ENCODE data around the gene SON. TPM values are rescaled to one million over a fixed set of nuclear protein-coding genes. Genes with fewer than 3 reads are reported as not detected.

Gene SON
- total RNA-seq, 2 experiments from 2014 or later = 420 to 438 TPM

GRCh38 chr21:33587792-33588484, 45.1 kb downstream of the SON start:
- no peaks in the 10 kb centered on the region for H3K9me3 Mint-ChIP-seq
- ChIA-PET POLR2A (interaction anchor here (0.8 to 2.5 kb wide), 15 partner anchors 9 to 817 kb away, joined by 3 to 52 read pairs (median 8); partner anchors contain the start of genes DNAJC28, GART, IFNAR1 and PAXBP1), CTCF (interaction anchor here (1.0 to 4.5 kb wide), 8 partner anchors 14 to 108 kb away, joined by 3 to 27 read pairs (median 4); no protein-coding TSS in a partner anchor)
- peaks cover 11% of the 10 kb centered on the region for H3K4me1 ChIP-seq (ENCODE audit: insufficient read depth, low read length)
- H3K9me3 ChIP-seq (ENCODE audit: control insufficient read depth in 1 of 2, insufficient read depth in 1 of 2, low read length in 2 of 2) = no peaks in the 10 kb centered on the region
- H3K36me3 Mint-ChIP-seq (ENCODE audit: low read depth) = no peaks in the 10 kb centered on the region
- peak overlapping the region; percentile 75 for H3K4me3 ChIP-seq (ENCODE audit: low read length)
- H3K27me3 ChIP-seq (ENCODE audit: control insufficient read depth in 1 of 2, insufficient read depth in 2 of 2, low read length in 2 of 2) = no peaks in the 10 kb centered on the region
- H3K4me1 Mint-ChIP-seq (ENCODE audit: low read depth) = peaks cover 10% of the 10 kb centered on the region
- peak; percentile 7 for ATAC-seq (ENCODE audit: poor library complexity)
- TF ChIP-seq CTCF (IDR thresholded peaks at IDR 0.05) = no peak
- DNase-seq = peak in 5 of 14 experiments; percentile 1 to 36 (median 5)
- intact Hi-C loops (cut with DNase I, micrococcal nuclease) = loop anchor here (1.0 to 5.0 kb wide), 5 partner anchors 45 to 96 kb away; partner anchors contain the start of genes GART (in 2 of the 2), ITSN1 (in 2 of the 2), SON (in 2 of the 2) and DNAJC28 (in 1 of the 2)
- peak overlapping the region; percentile 89 for H3K4me3 Mint-ChIP-seq
- no peaks in the 10 kb centered on the region for H3K27me3 Mint-ChIP-seq
- H3K27ac ChIP-seq (ENCODE audit: low read depth in 1 of 2, low read length in 2 of 2) = no peak overlapping the region
- peak overlapping the region; percentile 74 for H3K27ac Mint-ChIP-seq
- no peaks in the 10 kb centered on the region for H3K36me3 ChIP-seq (ENCODE audit: insufficient read depth, low read length)

- intact Hi-C loops (cut with DNase I, micrococcal nuclease) = loop anchor here (1.0 to 5.0 kb wide), 5 partner anchors 46 to 96 kb away; partner anchors contain the start of genes GART (in 2 of the 2), ITSN1 (in 2 of the 2), SON (in 2 of the 2) and DNAJC28 (in 1 of the 2)
- H3K4me3 ChIP-seq (ENCODE audit: low read length) = peak within 1 kb of the TSS; percentile 75
- ChIA-PET CTCF (interaction anchor here (0.5 to 4.5 kb wide), 9 partner anchors 15 to 108 kb away, joined by 3 to 27 read pairs (median 4); no protein-coding TSS in a partner anchor), POLR2A (interaction anchor here (0.8 to 2.5 kb wide), 17 partner anchors 10 to 817 kb away, joined by 3 to 52 read pairs (median 7); partner anchors contain the start of genes DNAJC28, GART, IFNAR1 and PAXBP1)
- Mint-ChIP-seq H3K27ac (peak within 1 kb of the TSS; percentile 81), H3K9me3 (no peaks in the 10 kb centered on the region), H3K4me3 (peak within 1 kb of the TSS; percentile 97), H3K27me3 (no peaks in the 10 kb centered on the region), H3K36me3 (ENCODE audit: low read depth) (peaks cover 4% of the 10 kb centered on the region), H3K4me1 (ENCODE audit: low read depth) (peaks cover 10% of the 10 kb centered on the region)
- H3K4me1 ChIP-seq (ENCODE audit: insufficient read depth, low read length) = peaks cover 11% of the 10 kb centered on the region
- no peak for TF ChIP-seq CTCF (IDR thresholded peaks at IDR 0.05)
- H3K27me3 ChIP-seq (ENCODE audit: control insufficient read depth in 1 of 2, insufficient read depth in 2 of 2, low read length in 2 of 2) = no peaks in the 10 kb centered on the region
- no peaks in the 10 kb centered on the region for H3K36me3 ChIP-seq (ENCODE audit: insufficient read depth, low read length)
- ATAC-seq (ENCODE audit: poor library complexity) (peak; percentile 90), DNase-seq (peak; percentile 72 to 95 (median 84))
- no peaks in the 10 kb centered on the region for H3K9me3 ChIP-seq (ENCODE audit: control insufficient read depth in 1 of 2, insufficient read depth in 1 of 2, low read length in 2 of 2)
- peak within 1 kb of the TSS; percentile 4 to 42 for H3K27ac ChIP-seq (ENCODE audit: low read depth in 1 of 2, low read length in 2 of 2)
Observed at GRCh38 chr21:33588485-33589335, 45.9 kb downstream of the SON start, which contains the start of gene DONSON. Gene DONSON (minus strand): TSS chr21:33588684. CDS start chr21:33588641, 43 bp downstream.

DNA sequence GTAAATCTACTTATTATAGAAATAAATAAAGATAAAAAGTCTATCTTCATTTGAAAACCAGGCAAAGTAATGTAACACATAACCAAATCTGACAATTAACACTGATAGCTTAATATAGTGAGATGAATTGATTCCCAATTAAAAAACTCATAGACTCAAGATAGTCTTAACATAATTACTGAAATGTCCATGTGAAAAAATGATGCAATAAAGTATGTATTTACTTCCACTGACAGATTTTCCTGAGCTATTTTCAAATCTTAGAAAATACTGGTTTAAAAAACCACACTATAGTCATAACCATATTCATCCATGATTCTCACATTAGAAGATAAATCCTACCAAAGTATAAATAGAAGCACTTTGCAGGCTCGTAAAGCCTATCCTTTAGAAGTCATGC, 55.2 kb downstream of the SON start:
- Histone ChIP-seq H3K4me3 (ENCODE audit: low read length) (no peak overlapping the region), H3K36me3 (ENCODE audit: insufficient read depth, low read length) (peaks cover 57% of the 10 kb centered on the region), H3K27ac (ENCODE audit: low read depth in 1 of 2, low read length in 2 of 2) (no peak overlapping the region), H3K9me3 (ENCODE audit: control insufficient read depth in 1 of 2, insufficient read depth in 1 of 2, low read length in 2 of 2) (no peaks in the 10 kb centered on the region), H3K27me3 (ENCODE audit: control insufficient read depth in 1 of 2, insufficient read depth in 2 of 2, low read length in 2 of 2) (no peaks in the 10 kb centered on the region), H3K4me1 (ENCODE audit: insufficient read depth, low read length) (no peaks in the 10 kb centered on the region)
- intact Hi-C loops (cut with DNase I, micrococcal nuclease) = no loop called here
- no peaks in the 10 kb centered on the region for H3K4me1 Mint-ChIP-seq (ENCODE audit: low read depth)
- no peaks in the 10 kb centered on the region for H3K27me3 Mint-ChIP-seq
- H3K9me3 Mint-ChIP-seq = no peaks in the 10 kb centered on the region
- H3K36me3 Mint-ChIP-seq (ENCODE audit: low read depth) = peaks cover 68% of the 10 kb centered on the region
- ATAC-seq (ENCODE audit: poor library complexity) (no peak), DNase-seq (no peak)
- no peak overlapping the region for H3K27ac Mint-ChIP-seq
- no peak overlapping the region for H3K4me3 Mint-ChIP-seq
- CTCF ChIA-PET = no interaction called here
- TF ChIP-seq CTCF (IDR thresholded peaks at IDR 0.05) = no peak
- POLR2A ChIA-PET = no interaction called here
